DMS153 (cell line): ENCODE results near the gene R3HDM2.
A peak's percentile ranks its signal among the peaks of the same experiment; 100 is the strongest.

Experiments used
- DNase-seq: peaks from one replicate; lab custom pipeline; 2025; lab: John Stamatoyannopoulos, UW

R3HDM2 gene

GRCh38 chr12:57229046-57229633 lies 201.7 kb downstream of the R3HDM2 start:
- DNase-seq = no peak

DNA sequence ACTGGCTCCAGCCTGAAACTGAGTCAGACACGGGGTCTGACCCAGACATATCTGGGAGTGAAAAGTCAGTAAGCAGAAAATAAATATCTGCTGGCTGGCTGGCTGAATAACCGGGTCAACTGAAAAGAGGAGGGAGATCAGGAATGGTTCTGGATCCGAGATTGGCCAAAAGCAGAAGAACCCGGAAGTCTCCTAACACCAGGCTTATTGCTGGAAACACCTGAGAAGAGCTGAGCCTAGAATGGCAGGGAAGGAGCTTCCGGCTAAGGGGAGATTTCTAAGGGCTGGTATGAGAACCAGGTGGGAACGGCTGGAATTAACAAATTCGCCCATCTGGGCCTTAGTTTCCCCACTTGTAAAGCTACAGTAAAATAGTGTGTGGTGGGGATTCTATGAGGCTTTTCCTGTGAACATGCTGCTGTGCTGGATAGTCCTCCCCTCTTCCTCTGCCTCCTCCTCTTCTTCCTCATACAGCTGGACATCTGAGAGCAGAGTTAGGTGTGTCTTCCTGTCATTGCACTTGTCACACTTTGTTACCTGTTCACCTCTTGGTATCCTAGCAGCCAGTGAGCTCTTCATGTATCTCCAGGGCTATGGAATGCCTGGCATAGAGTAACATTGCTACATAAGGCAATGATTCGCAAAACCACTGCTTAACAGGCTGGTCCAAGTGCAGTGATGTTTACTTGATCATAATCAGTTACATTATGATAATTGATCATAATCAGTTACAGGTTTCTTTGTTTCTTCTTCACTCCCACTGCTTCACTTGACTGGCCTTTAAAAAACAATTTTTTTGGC lies 203.3 kb downstream of the R3HDM2 start:
- no peak for DNase-seq

DNA sequence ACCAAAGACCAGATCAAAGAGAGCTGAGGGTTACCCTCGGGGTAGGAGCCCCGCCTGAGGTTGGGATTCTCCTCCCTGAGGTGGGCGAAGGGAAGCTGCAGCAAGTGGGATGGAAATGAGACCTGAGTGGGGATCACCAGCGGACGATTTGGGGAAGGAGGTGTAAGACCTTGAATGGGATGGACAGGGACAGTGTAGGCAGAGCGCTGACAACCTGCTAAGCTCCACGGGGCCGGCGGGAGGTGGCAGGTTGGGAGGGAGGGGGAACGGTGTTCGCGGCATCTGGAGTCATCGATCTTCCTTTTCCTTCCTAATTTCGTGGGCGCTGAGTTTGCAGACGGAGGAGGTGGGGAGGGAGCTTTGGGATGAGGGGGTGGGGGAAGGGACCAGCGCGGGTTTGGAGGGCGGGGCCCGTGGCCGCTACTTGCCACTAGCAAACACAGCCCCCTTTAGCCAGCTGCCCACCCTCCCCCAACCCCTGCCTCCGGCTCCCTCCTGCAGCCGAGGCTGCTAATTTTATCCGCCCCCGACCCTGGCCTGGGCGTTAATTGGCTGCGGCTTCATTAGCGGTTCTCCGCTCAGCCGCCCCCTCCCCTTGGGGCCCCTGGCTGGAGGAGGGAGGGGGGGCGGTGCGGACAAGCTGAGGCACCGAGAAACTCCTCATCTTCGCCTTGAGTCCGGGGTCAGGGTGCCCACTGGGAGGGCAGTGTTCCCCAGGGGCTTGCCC lies 204.1 kb downstream of the R3HDM2 start:
- DNase-seq = no peak

DNA sequence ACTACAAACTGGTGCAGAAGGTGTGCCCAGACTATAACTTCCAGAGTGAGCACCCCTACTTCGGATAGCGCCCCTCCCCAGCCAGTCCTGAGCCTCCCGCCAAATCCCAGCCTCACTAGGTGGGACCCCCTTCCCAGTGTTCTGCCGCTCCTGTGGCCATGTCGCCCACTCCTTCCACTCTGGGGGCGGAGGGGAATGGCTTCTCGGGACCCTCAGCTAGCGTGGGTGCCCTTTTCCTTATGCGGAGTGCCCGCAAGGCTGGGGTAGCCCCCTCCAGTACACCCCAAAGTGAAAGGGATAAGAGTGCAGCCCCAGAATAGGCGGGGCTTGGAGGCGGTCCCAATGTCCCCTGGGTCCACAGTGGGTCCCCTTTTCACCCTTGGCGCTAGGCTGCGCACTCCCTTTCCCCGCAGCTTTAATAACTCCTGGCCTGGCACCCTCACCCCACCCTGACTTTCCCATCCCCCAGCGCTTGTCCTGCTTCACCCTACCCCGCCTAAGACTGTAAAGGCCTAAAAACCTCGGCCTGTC lies 205.1 kb downstream of the R3HDM2 start:
- no peak for DNase-seq

DNA sequence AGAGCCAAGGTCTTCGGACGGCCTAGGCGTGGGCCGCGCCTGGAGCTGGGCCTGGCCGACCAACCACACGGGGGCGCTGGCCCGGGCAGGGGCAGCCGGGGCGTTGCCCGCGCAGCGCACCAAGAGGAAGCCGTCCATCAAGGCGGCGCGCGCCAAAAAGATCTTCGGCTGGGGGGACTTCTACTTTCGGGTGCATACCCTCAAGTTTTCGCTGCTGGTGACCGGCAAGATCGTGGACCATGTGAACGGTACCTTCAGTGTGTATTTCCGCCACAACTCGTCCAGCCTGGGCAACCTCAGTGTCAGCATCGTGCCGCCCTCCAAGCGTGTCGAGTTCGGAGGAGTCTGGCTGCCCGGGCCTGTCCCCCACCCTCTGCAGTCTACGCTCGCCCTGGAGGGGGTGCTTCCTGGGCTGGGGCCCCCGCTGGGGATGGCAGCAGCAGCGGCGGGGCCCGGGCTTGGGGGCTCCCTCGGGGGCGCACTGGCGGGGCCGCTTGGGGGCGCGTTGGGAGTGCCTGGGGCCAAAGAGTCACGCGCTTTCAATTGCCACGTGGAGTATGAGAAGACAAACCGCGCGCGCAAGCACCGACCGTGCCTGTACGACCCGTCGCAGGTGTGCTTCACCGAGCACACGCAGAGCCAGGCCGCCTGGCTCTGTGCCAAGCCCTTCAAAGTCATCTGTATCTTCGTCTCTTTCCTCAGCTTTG lies 205.7 kb downstream of the R3HDM2 start:
- DNase-seq = peak; percentile 9

DNA sequence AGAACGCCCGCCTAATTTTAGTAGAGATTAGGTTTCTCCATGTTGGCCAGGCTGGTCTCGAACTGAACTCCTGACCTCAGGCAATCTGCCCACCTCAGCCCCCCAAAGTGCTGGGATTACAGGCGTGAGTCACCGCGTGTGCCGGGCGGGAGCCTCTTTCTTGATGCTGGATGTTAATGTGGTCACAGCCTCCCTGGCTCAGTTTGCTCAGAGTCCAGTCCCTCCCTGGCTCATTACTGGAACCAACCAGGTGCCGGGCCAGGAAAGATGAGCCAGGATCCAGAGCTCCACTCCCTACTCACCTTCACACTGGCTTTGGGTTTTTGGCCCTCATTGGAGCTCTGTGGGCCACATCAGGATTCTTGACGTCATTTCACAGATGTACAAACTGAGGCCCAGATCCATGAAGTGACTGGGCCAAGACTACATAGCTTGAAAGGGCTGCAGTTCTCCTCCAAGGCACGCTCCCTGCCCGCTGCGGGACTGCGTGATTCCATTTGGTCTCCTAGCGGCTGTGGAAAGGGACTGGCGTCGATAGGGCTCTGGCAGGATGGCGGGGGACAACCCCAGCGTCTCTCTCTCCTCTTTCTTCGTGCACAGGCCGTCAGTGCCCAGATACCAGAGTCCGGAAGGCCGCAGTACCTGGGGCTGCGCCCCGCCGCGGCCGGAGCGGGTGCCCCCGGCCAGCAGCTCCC lies 206.4 kb downstream of the R3HDM2 start:
- no peak for DNase-seq

DNA sequence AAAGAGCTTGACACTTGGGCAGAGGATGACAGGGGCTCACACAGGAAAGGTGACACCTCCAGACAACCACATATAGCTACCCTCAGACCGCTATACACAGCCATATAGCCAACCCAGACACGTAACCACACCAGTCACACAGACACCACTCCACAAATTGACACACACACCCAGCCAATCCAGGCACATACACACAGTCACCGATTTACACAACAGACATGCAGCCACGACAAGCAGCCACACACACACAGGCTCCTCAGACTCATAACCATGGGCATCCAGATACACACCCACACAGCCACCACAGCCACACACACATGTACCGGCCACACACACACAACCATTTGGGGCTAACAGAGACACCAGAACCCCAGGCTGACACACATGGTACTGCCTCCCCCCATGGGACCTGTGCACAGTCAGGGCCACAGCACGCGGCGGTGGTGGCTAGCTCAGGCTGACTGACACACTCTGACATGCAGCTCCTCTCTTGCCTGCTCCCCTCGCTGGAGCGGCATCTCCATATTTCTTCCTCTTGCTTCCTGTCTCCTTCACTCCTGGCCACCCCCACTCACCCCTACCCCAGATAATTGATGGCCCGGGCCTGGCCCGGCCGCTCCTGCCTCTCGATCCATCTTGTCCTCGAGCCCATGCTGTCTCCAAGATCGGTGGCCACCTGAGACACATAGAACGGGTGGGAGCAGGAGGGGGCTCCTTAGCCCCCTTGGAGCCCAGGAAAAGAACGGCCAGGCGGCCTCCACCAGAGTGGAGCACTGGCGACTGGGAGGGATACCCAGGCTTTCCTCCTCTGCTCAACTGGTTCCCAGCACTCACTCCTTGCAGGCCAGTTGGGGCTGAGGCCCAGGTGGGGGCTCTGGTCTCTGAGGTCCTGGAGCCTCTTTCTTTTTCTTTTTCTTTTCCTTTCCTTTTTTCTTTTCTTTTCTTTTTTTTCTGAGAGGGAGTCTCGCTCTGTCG lies 207.4 kb downstream of the R3HDM2 start:
- DNase-seq = no peak

GRCh38 chr12:57222286-57223190 lies 208.3 kb downstream of the R3HDM2 start:
- peak; percentile 1 for DNase-seq

GRCh38 chr12:57221169-57221917 lies 209.5 kb downstream of the R3HDM2 start:
- no peak for DNase-seq

GRCh38 chr12:57220770-57221168 lies 210.1 kb downstream of the R3HDM2 start:
- no peak for DNase-seq

DNA sequence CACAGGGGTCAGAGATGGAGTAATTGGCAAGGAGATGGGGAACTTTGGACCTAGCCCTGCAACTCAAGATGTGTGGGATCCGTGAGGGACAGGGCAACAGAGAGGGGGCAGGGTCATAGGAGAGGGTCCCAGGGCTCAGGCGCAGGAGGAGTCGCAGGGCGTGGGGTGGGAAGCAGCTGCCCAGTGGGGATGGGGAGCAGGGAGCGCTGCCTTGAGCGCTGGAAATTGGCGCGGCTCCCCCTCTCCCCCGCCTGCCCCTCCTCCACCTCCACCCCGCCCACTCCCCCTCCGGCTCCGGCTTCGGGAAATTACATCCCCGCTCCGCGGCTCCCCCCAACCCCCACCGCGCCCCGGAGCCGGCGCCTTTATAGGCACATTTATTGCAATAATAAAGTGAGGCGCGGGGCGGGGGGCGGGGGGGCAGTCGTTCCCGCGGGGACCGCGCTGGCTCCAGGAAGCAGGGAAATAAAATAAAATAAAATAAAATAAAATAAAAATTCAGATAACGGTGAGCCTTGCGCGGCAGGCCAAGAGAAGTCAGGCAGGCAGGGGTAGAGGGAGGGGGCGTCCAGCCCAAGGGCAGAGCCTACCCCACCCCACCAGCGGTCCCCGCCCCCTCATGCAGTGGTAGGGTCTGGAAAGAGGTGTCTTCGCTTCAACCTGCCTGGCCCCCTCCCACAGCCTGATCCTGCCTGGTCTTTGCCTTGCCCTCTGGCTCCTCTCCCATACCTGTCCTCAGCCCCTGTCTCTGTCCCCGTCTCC lies 210.7 kb downstream of the R3HDM2 start:
- no peak for DNase-seq

- no peak for DNase-seq
These were observed 211.4 kb downstream of the R3HDM2 start for GRCh38 chr12:57219205-57219992.

DNA sequence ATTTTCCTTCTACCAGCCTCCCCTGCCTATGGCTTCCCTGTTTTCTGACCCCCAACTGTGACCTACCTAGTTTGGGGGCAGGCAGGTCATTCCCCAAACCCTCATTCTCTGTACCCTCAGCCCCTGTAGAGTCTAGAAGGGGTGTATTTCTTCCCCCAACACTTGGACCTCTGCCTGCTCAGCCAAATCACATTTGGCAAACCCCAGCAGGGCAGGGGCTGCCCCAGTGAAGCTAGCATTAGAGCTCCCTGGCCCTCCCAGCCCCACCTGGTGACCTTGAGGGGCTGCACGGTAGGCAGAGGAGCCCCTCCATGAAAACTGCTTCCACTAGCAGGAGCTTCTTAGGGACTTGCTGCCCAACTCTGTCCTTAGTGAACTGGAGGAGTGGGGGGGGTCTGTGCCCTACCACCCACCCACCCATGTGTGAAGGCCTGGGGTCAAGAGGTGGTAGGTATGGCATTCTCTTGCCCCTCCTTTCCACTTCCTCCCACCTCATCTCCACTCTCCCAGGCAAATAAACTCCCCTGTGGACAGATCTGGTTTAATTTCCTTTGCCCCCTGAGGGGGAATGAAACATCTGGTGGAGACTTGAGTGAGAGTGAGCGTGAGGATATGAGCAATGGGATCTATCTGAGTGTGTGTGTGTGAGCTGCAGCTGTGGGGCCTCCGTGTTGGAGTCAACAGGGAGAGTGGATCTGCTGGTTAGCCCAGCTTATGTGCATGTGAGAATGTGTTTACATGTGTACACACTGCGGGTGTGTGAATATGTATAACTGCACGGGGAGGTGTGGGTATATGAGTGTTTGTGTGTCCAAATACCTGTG lies 212.6 kb downstream of the R3HDM2 start:
- no peak for DNase-seq

GRCh38 chr12:57216921-57217879 lies 213.6 kb downstream of the R3HDM2 start:
- DNase-seq = no peak
